HG02678 (cell line): Measurements from ENCODE around the gene CASP8.
"Not testable (repeated sequence)": the region's sequence is repeated elsewhere in the genome, so short reads cannot be mapped to it uniquely, and the experiment has no call there.

Source experiments
- ATAC-seq: cut with Tn5 transposase; IDR thresholded peaks from one replicate; pipeline ENCODE4 v1.9.1; 2021; ENCODE audit warnings: mild to moderate bottlenecking, moderate library complexity; ENCODE audit not compliant: unreplicated experiment

CASP8 gene

GRCh38 chr2:201267278-201268030, 7.1 kb downstream of the CASP8 start:
- ATAC-seq: no peak

- ATAC-seq: no peak
Observed at GRCh38 chr2:201269764-201270163, 9.4 kb downstream of the CASP8 start.

GRCh38 chr2:201270293-201271001, 10.1 kb downstream of the CASP8 start:
- ATAC-seq: no peak

GRCh38 chr2:201271917-201272316, 11.6 kb downstream of the CASP8 start:
- no peak for ATAC-seq

- ATAC-seq: no peak
Observed at GRCh38 chr2:201273330-201273983, 13.1 kb downstream of the CASP8 start.

GRCh38 chr2:201275069-201275468, 14.7 kb downstream of the CASP8 start:
- no peak for ATAC-seq

GRCh38 chr2:201275990-201276389, 15.7 kb downstream of the CASP8 start:
- no peak for ATAC-seq

GRCh38 chr2:201276511-201276910, 16.2 kb downstream of the CASP8 start:
- ATAC-seq: no peak

- no peak for ATAC-seq
Observed at GRCh38 chr2:201279079-201279478, 18.7 kb downstream of the CASP8 start.

GRCh38 chr2:201280191-201281040, 20.1 kb downstream of the CASP8 start:
- no peak for ATAC-seq

- no peak for ATAC-seq
Observed at GRCh38 chr2:201285499-201285898, 25.2 kb downstream of the CASP8 start.

- not testable (repeated sequence) for ATAC-seq
Observed at GRCh38 chr2:201290457-201291148, 30.3 kb downstream of the CASP8 start.

- no peak for ATAC-seq
Observed at GRCh38 chr2:201298462-201299052, 38.2 kb downstream of the CASP8 start.

GRCh38 chr2:201299929-201300328, 39.6 kb downstream of the CASP8 start:
- not testable (repeated sequence) for ATAC-seq

GRCh38 chr2:201307876-201308275, 47.5 kb downstream of the CASP8 start:
- no peak for ATAC-seq

GRCh38 chr2:201308914-201309313, 48.6 kb downstream of the CASP8 start:
- ATAC-seq: no peak

GRCh38 chr2:201313362-201313761, 53.0 kb downstream of the CASP8 start:
- no peak for ATAC-seq

- ATAC-seq: no peak
Observed at GRCh38 chr2:201319511-201319910, 59.2 kb downstream of the CASP8 start.

- ATAC-seq: no peak
Observed at GRCh38 chr2:201320257-201320656, 59.9 kb downstream of the CASP8 start.

- ATAC-seq: no peak
Observed at GRCh38 chr2:201320701-201321100, 60.4 kb downstream of the CASP8 start.
